ENCODE results near the gene OSTF1.

OSTF1 gene

DNA sequence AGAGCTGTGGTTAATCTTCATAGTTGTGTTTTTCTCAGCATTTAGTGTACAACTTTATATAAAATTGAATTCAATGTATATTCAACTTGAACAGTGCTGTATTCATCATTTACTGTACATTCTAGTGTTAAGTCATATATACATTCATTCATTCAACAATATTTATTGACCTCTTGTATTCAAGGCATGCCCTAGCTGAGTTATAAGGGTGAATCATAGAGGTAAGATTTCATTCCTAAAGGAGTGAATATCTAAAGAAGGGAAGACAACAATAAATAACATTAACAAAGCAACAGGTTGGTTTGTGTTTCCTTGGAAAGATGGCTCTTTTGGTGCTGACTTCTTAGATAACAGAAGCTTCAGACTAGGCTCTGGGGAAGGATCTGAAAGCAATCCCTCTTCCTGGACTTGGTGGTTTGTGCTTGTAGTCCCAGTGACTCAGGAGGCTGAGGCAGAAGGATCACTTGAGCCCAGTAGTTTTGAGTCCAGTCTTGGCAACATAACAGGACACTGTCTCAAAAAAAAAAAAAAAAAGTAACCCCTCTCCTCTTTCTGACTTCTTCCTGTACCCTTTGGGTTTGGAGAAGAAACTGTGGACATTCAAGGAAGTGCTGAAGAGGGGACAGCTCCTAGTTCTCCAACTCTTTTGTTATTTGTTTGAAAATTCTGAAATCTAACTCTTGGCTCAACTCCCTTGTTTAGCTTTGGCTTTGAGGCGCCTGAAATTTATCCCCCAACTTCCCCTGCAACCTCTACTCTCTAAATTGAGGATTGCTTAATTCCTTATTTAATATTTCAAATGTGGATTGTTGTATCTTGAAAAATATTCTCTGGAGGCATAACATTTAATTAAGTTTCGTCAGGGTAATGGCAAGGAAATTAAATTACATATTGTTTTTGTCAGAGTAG is 80.2 kb downstream of the OSTF1 start:
- DNase-seq = no peak

DNA sequence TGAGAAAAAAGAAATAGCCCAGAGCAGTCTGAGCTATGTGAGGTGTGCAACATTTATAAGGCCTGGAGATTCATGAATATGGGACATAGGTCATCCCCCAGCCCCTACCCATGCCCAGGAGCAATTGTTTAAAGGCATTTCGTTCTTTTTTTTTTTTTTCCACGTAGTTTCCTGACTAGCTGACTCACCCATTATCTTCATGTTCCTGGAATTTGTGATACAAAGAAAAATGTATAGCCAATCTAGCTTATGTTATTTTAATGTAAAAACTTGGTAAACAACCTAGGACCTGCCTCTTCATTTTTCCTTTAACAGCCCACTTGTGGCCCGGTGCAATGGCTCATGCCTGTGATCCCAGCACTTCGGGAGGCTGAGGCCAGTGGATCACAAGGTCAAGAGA is 81.3 kb downstream of the OSTF1 start:
- no peak for DNase-seq

DNA sequence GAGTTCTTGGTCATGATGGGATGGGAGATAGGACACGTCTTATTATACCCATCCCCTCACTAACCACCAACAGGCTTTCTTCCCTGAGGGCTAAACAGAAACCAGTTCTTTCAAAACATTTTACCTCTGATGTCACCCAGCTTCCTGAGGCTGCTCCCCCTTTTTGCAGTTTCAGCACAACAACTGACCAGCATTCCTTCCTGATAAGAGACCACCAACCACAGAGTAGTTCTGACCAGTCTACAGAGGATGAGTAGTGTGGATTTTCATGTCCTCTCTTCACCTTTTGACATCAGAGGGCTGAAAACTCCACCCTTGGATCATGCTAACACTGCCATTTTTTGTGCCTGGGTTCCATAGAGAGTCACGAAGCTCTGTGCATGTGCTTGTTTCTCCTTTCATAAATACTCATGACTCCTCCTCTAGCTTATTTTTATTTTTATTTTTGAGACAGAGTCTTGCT is 82.6 kb downstream of the OSTF1 start:
- DNase-seq = no peak

DNA sequence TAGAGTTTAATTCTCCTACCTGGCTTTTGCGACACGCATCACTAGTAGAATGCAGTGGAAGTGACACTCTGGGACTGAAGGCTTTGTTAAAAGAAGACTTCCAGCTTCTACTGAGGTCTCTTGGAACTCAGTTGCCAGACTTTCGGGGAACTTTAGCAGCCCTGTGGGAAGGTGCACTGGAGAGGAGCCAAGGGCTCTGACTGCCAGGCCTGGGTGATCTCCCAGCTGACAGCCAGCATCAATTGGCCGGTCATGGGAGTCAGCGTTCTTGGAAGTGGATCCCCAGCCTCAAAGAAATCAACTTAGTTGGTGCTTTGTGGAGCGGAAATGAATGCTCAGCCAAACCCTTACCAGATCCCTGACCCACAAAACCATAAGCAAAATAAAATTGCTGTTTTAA is 87.1 kb downstream of the OSTF1 start:
- no peak for DNase-seq

DNA sequence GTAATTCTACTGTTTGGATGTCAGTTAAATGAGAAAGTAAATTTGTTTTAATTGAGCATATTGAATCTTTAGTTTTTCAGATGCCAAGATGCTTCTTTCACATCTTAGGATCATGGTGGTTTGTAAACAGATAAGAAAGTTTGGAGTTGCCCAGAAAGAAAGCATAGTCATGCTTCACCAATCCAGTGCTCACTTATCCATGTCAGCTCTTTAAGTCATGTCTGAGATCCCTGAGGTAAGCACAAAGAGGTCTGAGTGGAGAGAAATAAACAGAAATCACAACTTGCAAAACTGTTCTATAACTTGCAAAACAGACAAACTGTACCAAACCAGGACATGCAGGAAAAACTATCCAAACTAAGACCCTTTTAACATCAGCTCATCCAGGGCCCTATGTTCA is 87.7 kb downstream of the OSTF1 start:
- DNase-seq = no peak

DNA sequence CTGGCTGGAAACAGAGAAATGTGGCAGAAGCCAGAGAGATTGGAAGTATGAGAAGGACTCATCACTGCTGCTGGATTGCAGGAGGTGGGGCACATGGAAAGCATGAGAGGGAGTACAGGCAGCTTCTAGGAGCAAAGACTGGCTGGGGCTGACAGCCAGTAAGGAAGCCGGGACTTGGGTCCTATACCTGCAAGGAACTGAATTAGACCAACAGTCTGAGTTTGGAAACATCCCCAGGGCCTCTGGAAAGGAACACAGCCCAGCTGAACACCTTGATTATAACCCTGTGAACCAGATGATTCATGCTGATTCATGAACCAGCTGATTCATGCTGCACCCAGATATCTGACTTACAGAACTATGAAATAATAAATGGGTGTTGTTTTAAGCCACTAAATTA is 93.4 kb downstream of the OSTF1 start:
- DNase-seq = no peak

DNA sequence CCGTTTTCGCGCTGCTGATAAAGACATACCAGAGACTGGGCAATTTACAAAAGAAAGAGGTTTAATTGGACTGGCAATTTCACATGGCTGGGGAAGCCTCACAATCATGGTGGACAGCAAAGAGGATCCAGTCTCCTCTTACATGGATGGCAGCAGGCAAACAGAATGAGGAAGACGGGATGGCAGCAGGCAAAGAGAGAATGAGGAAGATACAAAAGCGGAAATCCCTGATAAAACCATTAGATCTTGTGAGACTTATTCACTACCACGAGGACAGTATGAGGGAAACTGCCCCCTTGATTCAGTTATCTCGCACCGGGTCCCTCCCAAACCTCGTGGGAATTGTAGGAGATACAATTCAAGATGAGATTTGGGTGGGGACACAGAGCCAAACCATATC is 95.0 kb downstream of the OSTF1 start:
- DNase-seq = no peak

DNA sequence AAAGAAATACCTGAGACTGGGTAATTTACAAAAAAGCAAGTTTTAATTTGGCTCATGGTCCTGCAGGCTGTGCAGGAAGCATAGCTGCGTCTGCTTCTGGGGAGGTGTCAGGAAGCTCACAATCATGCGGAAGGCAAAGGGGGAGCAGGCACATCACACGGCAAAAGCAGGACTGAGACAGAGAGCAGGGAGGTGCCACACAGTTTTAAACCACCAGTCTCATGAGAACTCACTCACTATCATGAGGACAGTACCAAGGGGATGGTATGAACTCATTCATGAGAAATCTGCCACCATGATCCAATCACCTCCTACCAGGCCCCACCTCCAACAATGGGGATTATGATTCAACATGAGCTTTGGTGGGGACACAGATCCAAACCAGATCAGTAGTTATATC is 96.2 kb downstream of the OSTF1 start:
- no peak for DNase-seq

DNA sequence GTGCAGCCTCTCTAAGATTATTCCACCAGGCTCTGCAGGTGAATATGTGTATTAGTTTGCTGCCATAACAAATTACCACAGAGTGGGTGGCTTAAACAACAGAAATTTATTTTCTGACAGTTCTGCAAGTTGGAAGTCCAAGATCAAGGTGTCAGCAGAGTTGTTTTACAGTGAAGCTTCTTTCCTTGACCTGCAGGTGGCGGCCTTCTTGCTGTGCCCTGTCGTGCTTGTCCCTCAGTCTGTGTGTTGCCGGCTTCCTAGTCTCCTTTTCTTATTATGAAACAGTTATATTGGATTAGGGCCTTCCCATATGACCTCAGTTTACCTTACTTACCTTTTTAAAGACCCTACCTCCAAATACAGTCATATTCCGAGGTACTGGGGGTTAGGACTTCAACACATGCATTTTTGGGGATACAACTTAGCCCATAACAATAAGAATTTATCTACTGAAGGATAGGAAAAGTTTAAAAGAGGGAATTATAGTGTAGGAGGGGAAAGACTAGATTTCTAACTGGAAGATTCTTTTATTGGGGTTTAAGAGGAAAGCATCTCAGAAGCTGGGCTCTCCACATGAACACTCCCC is 97.4 kb downstream of the OSTF1 start:
- peak; percentile 17 for DNase-seq

DNA sequence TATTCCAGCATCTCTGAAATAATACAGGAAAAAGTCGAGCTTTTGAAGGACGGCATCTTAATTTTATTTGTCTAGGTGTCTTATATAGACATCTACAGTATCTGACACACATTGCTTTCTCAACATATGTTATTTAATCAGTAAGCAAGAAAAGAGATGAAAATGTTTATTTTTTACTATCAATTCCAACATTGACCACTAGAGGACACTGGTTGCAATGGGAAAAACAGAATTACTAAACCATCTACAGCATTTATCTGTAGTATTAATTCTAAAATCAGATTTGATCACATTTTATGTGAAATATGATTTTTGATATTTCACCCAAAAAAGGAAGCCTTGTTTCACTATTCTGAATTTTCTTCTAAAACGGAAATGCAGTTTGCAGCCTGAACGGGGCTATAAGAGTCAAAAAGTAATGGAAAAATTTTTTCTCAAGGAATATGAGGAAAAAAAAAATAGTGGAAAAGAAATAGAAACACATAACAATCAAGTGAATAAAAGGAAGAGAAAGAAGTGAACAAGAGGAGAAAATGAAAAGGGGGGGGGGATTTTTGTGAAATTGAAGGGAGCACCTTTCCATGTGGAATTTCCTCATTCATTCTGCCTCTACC is 98.6 kb downstream of the OSTF1 start:
- DNase-seq = no peak

DNA sequence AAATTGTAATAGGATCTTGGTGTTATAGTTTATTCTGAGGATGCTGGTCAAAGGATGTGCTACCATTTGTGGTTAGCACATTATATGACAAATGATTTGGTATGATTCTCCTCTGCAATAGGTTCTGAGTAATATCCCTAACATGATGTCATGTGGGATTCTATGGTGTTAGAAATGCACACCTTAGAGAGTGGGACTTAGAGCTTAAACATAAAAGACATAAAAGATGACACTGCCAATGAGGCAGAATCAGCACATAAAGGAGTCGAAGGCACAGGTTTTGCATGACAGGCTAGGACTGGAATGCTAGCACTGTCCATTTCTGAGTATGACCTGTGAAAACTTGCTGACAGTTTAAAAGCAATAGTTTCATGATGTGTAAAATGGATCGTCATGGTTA is 100.4 kb downstream of the OSTF1 start:
- no peak for DNase-seq

DNA sequence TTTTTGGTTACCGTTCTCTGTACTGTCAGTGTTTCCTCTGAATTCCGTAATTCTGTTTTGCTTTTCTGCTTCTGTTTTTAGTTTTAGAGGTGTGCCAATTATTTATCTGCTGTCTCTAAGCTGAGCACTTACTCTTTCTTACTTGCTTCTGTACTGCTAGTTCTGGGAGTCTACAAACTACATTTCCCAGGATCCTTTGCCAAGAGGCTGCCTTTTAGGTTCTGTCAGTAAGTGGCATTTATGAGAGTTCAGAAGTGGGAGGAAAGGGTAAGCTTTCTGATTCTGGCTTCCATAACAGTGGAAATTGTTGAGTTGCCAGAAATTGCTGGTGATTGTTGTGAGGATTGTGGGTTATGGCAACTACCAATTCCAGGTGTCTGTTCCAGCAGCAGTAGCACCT is 102.4 kb downstream of the OSTF1 start:
- no peak for DNase-seq

All from NCI-H748 treated with DMSO at 0.1 percent for 48 hours (cell line).